Fibroblast of skin of right quadriceps (primary cell): Measurements from ENCODE around the gene KCNJ16.

ENCODE experiments used
- DNase-seq: peaks from one replicate; pipeline ENCODE4 v3.0.0-alpha.2; 2013

KCNJ16 gene

DNA sequence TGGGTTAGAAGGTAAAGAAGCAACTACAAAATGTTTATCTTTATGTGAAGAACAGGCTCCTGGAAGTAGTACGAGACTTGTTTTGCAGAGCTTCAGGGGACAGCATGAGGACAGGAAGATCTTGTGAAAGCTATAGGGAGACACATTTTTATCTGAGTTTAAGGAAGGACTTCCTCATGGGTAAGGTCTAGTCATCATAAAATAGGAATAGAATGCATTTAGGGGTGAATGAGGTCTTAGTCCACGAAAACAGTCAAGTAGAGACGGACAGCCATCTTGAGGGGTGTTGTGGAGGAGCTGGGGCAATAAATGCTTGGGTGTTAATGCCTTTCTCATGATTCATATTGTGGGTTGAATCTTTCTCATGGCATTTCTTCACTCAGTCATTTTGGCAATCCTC, 24.3 kb downstream of the KCNJ16 start:
- DNase-seq, result no peak

GRCh38 chr17:70099884-70100283, 24.9 kb downstream of the KCNJ16 start:
- no peak for DNase-seq

DNA sequence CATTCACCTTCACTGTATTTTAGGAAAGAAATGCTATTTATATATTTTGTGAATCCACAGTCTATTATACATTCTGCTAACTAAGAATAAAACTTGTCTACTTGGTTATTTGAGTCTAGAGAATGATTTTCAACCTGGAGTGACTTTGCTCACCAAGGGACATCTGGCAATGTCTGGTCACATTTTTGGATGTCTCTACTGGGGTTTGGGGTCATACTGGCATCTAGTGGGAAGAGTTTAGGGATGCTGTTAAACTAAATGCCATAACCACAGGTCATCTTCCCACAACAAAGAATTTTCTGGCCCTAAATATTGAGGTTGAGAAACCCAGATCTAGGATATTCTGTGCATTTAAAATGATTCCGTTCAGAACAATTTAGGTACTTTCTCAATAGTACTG, 26.0 kb downstream of the KCNJ16 start:
- no peak for DNase-seq

GRCh38 chr17:70102531-70102930, 27.5 kb downstream of the KCNJ16 start:
- DNase-seq, result no peak

DNA sequence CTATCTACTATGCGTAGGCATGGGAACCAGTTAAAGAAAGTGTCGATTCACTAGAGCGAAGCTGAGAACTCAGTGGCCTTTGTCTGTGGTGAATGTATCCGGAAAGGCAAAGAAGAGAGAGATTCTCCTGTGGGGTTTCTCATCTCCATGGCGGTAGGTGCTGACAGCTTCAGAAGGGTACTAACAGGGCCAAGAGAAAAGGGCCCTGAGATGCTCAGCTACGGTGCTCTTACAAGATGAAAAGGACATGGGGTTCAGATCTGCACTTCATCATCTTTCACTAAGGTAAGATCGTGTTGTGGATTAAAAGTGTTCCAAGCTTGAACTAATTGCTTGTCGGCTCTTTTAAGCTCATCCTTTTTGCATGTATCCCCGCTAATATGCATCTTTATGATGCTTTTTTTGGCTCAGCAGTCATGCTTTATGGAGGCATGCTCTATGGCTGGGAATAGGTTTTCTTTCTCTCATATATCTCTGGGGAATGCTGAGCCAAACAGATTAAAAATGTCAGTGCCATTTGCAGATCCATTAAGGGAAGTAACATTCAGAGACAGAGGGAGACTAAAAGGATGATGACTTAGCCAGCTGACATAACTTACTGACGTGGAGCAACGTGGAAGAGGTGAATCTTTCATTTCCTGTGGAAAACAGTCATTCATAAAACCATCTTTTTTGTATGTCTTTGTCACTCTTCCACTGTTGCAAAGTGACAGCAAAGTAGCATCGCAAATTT, 29.9 kb downstream of the KCNJ16 start:
- DNase-seq, result no peak

DNA sequence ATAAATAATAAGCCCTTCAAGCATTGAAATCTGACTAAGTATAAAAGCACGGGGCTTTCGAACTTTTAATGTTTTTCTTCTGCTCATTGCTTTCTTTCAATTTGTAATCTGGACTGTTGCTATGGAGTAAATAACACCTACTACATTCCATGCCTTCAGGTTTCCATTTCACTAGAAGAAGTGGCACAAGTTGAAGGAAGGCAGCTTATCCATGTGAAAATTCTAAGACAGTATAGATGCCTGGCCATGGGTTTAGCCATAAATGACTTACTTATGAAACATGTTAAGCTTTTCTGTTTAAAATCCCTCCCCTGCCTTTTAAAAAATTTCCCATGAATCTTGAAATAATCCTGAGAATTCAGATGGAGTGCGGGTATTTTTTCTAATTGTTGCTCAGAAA, 30.6 kb downstream of the KCNJ16 start:
- no peak for DNase-seq

GRCh38 chr17:70106551-70106950, 31.5 kb downstream of the KCNJ16 start:
- no peak for DNase-seq

DNA sequence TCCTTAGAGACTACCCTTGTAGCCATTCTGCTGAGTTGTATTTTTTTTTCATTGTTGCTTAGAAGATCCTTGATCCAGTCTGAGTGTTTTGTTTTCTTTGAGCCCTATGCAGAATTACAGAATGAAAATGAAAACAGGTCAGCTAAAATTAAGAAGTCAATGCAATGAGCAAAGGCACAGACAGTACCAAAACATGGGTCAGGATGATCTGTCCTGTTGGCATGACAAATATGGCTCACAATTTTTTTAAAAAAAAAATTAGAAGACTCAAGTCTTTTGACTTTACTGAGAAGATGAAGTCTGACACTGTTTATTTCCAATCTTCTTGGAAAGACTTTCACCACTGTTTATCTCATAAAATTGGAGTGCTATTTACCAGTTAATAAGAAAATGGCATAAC, 32.4 kb downstream of the KCNJ16 start:
- no peak for DNase-seq

GRCh38 chr17:70107904-70108565, 33.0 kb downstream of the KCNJ16 start:
- DNase-seq, result no peak

- DNase-seq, result no peak
Measured at GRCh38 chr17:70109497-70109896, 34.5 kb downstream of the KCNJ16 start.

DNA sequence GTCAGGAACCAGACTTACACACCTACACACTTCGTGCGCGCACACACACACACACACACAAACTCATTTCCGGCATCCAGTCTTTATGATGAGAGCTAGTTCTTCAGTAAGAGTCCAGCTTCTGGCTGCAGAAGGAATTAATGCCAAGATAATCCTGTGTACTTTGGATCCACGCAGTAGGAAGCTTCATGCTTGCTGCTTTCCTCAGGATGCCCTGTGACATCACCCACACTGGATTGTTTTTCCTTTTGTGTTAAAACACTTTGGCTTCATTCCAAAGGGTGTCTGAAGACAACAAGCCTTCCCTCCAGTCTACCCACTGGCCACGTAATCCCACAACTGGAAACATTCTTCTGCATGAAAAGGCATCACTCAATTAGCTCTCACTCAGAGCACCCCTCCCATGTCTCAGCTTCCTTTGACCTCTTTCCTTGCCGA, 35.4 kb downstream of the KCNJ16 start:
- peak; percentile 2 for DNase-seq

GRCh38 chr17:70111201-70111600, 36.2 kb downstream of the KCNJ16 start:
- DNase-seq, result no peak

- no peak for DNase-seq
Measured at GRCh38 chr17:70114405-70114804, 39.4 kb downstream of the KCNJ16 start.

DNA sequence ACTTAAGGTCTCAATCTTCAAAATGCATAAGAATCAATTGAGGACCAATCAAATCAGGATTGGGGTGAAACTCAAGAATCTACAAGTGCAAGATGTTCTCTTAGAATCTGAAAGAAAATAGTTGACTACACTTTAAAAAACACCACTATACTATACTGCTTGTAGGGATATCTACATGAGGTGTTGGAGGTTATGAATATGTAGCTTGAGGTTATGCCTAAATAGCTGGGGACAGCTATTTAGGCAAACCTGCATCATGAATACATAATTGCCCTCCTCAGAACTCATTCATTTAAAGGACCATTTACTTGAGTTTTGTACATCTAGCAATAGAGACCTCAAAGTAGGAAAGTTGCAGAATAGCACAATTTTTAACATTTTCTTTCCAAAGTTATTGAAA, 40.1 kb downstream of the KCNJ16 start:
- no peak for DNase-seq

DNA sequence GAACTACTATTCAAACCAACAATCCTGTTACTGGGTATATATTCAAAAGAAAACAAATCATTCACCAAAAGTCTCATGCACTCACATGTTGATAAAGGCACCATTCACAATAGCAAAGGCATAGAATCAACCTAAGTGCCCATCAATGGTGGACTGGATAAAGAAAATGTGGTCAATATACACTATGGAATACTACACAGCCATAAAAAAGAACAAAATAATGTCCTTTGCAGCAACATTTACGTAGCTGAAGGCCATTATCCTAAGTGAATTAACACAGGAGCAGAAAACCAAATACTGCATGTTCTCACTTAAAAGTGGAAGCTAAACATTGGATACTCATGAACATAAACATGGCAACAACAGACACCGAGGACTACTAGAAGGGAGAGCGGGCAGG, 41.9 kb downstream of the KCNJ16 start:
- DNase-seq, result no peak

DNA sequence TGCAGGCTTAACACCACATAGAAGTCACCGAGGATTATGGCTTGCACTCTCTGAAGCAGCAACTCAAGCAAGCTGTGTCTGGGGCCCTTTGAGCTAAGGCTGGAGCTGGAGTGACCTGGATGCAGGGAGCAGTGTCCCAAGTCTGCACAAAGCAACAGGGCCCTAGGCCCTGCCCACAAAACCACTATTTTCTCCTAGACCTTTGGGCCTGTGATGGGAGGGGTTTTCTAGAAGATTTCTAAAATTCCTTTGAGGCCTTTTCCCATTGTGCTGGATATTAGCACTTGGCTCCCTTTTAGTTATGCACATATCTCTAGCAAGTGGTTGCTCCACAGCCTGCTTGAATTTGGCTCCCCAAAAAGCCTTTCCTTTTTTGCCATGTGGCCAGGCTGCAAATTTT, 44.5 kb downstream of the KCNJ16 start:
- DNase-seq, result no peak

GRCh38 chr17:70119983-70120382, 45.0 kb downstream of the KCNJ16 start:
- DNase-seq, result no peak

- no peak for DNase-seq
Measured at GRCh38 chr17:70120425-70120824, 45.4 kb downstream of the KCNJ16 start.

GRCh38 chr17:70121126-70121525, 46.1 kb downstream of the KCNJ16 start:
- DNase-seq, result no peak

- DNase-seq, result no peak
Measured at GRCh38 chr17:70123193-70123592, 48.2 kb downstream of the KCNJ16 start.

- no peak for DNase-seq
Measured at GRCh38 chr17:70124723-70125122, 49.7 kb downstream of the KCNJ16 start.

DNA sequence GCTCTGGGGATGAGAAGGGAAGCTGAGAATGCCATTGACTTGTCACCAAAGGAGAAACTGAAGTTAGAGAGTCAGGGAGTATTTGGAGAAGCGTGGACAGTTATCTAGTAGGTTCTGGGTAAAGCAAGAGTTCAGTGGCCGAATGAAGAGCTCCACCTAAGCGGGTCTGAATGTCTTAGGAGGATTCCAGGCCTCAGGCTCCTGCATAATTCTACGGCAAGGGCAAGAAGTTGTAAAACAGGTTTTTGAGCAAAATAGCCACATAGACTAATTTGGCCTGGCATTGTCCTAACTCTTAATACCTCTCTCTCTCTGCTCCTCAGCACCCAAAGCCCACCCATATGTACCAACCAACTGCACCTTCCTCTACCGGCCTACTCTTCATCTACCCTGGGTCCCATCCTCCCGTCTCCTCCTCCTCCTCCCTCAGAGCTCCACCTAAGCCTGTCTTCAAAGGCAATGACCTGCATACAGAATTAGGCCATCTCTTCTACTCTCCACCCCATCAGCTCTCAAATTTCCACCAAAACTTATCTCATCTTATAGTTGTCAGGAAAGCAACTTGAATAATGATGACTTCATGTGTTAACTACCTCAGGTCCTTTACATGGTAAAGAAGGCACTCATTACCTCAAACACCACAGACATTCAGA, 52.3 kb downstream of the KCNJ16 start:
- DNase-seq, result no peak

- DNase-seq, result no peak
Measured at GRCh38 chr17:70128727-70129238, 53.8 kb downstream of the KCNJ16 start.

DNA sequence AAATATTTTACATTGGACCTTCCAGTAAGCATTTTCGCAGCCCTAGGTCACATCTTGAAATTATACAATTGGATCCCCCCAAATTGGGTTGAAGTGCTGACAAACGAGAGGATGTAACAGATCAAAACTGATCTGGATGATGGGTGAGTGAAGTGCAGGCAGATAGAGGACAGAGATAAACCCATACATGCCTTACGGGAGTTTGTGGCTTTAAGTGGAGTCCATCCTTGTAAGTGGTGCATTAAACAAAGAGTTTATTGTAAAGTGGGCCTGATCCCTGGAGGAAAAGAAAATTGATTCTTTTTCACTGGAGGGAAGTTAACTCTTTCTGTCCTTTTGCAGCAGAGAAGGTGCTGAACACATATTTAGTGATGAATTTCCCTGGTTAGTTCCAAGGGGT, 55.3 kb downstream of the KCNJ16 start:
- no peak for DNase-seq
